ENCODE results near the gene PADI6.

The PADI6 gene

DNA sequence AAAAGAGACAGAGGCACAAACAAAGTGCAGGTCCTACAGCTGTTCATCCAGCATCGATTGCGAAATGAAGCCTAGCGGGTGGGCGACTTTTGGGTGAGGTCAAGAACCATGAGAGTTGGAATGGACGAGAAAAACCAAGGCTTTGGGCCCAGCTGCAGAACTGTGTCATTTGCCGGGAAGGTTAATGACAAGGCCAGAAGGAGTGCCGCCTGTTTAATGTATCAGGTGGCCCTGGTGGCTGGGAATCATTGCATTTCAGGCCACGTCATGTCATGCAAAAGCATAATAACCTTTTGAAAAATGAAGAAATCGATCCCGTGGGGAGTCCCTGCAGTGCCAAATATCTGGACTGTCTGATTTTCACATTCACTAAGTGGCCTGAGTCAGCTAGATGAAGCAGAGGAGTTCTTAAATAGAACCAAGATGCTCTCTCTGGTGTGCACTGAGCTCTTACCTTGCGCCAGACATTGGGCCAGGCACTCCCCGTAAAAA lies 75.6 kb downstream of the PADI6 start:
- Histone ChIP-seq H3K4me1 (ENCODE audit: control insufficient read depth, insufficient read depth, low read length) (peaks cover 4% of the 10 kb centered on the region; the same call in 1 of the 2 replicates), H3K27me3 (ENCODE audit: control insufficient read depth, insufficient read depth, low read length) (no peaks in the 10 kb centered on the region), H3K9me3 (ENCODE audit: control insufficient read depth, insufficient read depth, low read depth, low read length) (no peaks in the 10 kb centered on the region), H3K9ac (ENCODE audit: low read length) (no peak overlapping the region), H3K27ac (ENCODE audit: low read depth, low read length) (no peak overlapping the region), H3K36me3 (ENCODE audit: control insufficient read depth, insufficient read depth, low read length) (no peaks in the 10 kb centered on the region), H3K4me3 (ENCODE audit: low read depth, low read length) (no peak overlapping the region)
